Measurements from ENCODE around the gene CLEC17A. TPM values are rescaled to one million over a fixed set of nuclear protein-coding genes. Genes with fewer than 3 reads are reported as not detected.
"Not testable (repeated sequence)": the region's sequence is repeated elsewhere in the genome, so short reads cannot be mapped to it uniquely, and the experiment has no call there.

The CLEC17A gene
- total RNA-seq, 1 experiment from 2014 or later = not detected

DNA sequence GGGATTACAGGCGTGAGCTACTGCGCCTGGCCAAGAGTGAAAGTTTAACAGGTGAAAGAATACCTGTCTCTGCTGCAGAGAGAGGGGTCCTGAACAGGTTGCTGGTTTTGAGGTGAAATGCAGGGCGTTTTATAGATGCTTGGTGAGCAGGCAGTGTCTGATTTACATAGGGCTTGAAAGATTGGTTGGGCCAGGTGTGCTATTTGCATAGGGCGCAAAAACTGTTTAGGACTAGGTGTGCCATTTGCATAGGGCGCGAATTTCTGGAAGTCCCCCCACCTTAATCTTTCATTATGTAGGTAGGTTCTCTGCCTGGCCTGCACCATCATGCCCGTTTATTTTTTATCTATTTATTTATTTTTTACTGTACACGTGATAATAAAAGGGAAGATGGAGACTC lies 6.5 kb upstream of the CLEC17A start:
- no peak overlapping the region for H3K4me3 Mint-ChIP-seq (ENCODE audit: unreplicated experiment)
- peaks cover 5% of the 10 kb centered on the region for H3K4me1 Mint-ChIP-seq (ENCODE audit: insufficient read depth, unreplicated experiment)
- POLR2A ChIA-PET = no interaction called here
- CTCF ChIA-PET = interaction anchor here (0.6 to 6.3 kb wide), 5 partner anchors 37 to 1292 kb away, joined by 3 to 146 read pairs (median 6); partner anchors contain the start of genes OR7A17 and ZNF333
- no peaks in the 10 kb centered on the region for H3K36me3 Mint-ChIP-seq (ENCODE audit: insufficient read depth, unreplicated experiment)
- no peak for DNase-seq (ENCODE audit: unreplicated experiment)
- intact Hi-C loops (cut with micrococcal nuclease) = no loop called here
- H3K27ac Mint-ChIP-seq (ENCODE audit: low read depth, unreplicated experiment) = no peak overlapping the region
- no peaks in the 10 kb centered on the region for H3K27me3 Mint-ChIP-seq (ENCODE audit: insufficient read depth, unreplicated experiment)
- H3K9me3 Mint-ChIP-seq (ENCODE audit: unreplicated experiment) = no peaks in the 10 kb centered on the region
- BruUV-seq (replicated peaks) = no TSS peak
- TF ChIP-seq, protein P1, sequence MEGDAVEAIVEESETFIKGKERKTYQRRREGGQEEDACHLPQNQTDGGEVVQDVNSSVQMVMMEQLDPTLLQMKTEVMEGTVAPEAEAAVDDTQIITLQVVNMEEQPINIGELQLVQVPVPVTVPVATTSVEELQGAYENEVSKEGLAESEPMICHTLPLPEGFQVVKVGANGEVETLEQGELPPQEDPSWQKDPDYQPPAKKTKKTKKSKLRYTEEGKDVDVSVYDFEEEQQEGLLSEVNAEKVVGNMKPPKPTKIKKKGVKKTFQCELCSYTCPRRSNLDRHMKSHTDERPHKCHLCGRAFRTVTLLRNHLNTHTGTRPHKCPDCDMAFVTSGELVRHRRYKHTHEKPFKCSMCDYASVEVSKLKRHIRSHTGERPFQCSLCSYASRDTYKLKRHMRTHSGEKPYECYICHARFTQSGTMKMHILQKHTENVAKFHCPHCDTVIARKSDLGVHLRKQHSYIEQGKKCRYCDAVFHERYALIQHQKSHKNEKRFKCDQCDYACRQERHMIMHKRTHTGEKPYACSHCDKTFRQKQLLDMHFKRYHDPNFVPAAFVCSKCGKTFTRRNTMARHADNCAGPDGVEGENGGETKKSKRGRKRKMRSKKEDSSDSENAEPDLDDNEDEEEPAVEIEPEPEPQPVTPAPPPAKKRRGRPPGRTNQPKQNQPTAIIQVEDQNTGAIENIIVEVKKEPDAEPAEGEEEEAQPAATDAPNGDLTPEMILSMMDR (IDR thresholded peaks at IDR 0.05; ENCODE audit: unreplicated experiment) = no peak

DNA sequence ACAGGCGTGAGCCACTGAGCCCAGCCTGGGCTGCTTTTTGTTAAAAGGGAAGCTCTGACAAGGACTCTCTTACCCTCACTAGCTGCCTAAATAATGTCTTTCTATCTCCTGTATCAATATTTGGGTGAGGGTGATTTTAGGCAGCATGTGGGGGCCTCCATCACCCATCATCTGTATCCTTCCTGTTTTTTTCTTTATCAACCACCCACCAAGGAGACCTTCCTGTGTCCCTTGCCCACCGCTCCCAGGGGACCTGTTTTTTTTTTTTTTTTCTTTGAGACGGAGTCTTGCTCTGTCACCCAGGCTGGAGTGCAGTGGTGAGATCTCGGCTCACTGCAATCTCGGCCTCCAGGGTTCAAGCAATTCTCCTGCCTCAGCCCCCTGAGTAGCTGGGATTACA lies 5.6 kb upstream of the CLEC17A start:
- intact Hi-C loops (cut with micrococcal nuclease) = no loop called here
- Mint-ChIP-seq H3K36me3 (ENCODE audit: insufficient read depth, unreplicated experiment) (no peaks in the 10 kb centered on the region), H3K27me3 (ENCODE audit: insufficient read depth, unreplicated experiment) (no peaks in the 10 kb centered on the region), H3K9me3 (ENCODE audit: unreplicated experiment) (no peaks in the 10 kb centered on the region), H3K27ac (ENCODE audit: low read depth, unreplicated experiment) (no peak overlapping the region), H3K4me3 (ENCODE audit: unreplicated experiment) (no peak overlapping the region), H3K4me1 (ENCODE audit: insufficient read depth, unreplicated experiment) (peaks cover 5% of the 10 kb centered on the region)
- DNase-seq (ENCODE audit: unreplicated experiment) = no peak
- no TSS peak for BruUV-seq (replicated peaks)
- ChIA-PET CTCF (interaction anchor here (0.6 kb wide), 1 partner anchor 706 kb away, joined by 3 read pairs; no protein-coding TSS in a partner anchor), POLR2A (no interaction called here)
- TF ChIP-seq, protein P1 (IDR thresholded peaks at IDR 0.05; ENCODE audit: unreplicated experiment) = no peak

DNA sequence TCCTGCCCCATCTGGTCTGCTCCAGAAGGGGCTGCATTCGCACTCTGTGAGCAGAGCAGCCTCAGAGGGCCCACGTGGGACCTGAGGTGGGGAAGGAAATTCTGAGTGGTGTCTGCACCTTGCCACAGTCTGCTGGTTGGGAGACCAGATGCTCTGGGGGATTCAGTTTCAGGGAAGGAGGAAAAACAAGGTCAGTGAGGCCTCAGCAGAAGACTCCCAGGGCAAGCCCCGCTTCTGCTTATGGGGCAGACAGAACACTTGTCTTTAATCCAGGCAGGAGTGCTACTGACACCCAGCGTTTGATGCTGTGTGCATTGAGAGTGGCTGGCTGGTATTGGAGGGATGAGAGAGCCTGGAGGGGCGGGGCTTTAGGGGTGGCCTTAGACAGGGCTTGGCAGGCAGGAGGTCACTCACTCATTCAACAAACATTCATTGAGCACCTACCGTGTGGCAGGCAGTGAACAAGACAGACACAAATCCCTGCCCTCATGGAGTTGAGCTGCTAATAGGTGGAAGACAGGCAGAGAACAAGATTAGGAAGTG lies 4.9 kb upstream of the CLEC17A start:
- POLR2A ChIA-PET = no interaction called here
- no peak overlapping the region for H3K27ac Mint-ChIP-seq (ENCODE audit: low read depth, unreplicated experiment)
- intact Hi-C loops (cut with micrococcal nuclease) = no loop called here
- H3K9me3 Mint-ChIP-seq (ENCODE audit: unreplicated experiment) = no peaks in the 10 kb centered on the region
- H3K4me3 Mint-ChIP-seq (ENCODE audit: unreplicated experiment) = no peak overlapping the region
- H3K27me3 Mint-ChIP-seq (ENCODE audit: insufficient read depth, unreplicated experiment) = no peaks in the 10 kb centered on the region
- BruUV-seq (replicated peaks) = no TSS peak
- H3K36me3 Mint-ChIP-seq (ENCODE audit: insufficient read depth, unreplicated experiment) = no peaks in the 10 kb centered on the region
- CTCF ChIA-PET = interaction anchor here (0.6 to 1.3 kb wide), 2 partner anchors 109 to 707 kb away, joined by 3 to 6 read pairs; no protein-coding TSS in a partner anchor
- TF ChIP-seq, protein P1 (IDR thresholded peaks at IDR 0.05; ENCODE audit: unreplicated experiment) = no peak
- peak; percentile 13 for DNase-seq (ENCODE audit: unreplicated experiment)
- H3K4me1 Mint-ChIP-seq (ENCODE audit: insufficient read depth, unreplicated experiment) = peaks cover 5% of the 10 kb centered on the region

DNA sequence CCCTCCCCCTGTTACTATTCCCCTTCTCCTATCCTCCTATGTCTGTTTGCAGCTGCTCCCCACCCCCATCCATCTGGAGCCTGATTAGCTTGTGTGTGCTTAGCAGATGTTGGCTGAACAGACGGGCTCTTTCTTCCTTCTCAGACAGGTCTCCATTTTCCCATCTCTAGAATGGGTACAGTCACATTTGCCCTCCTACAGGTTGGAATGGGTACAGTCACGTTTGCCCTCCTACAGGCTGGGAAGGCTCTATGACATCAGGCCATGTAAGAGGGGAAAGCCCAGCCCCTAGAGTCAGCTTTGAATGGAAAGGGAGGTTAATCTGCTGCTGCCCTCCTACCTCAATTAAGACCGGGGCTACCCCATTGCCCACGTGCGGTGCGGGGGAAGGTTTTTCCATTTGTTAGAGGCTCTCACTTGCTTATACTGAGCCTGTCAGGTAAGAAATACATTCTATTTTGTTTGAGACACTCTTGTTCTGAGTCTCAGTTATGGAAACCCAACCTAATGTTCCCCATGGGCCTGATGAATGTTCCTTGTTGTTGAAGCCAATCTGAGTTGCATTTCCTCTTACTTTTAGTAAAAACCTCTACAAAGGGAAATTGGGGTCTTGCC lies 2.2 kb upstream of the CLEC17A start:
- DNase-seq (ENCODE audit: unreplicated experiment) = no peak
- TF ChIP-seq, protein P1 (IDR thresholded peaks at IDR 0.05; ENCODE audit: unreplicated experiment) = no peak
- no peaks in the 10 kb centered on the region for H3K9me3 Mint-ChIP-seq (ENCODE audit: unreplicated experiment)
- H3K4me3 Mint-ChIP-seq (ENCODE audit: unreplicated experiment) = no peak overlapping the region
- H3K36me3 Mint-ChIP-seq (ENCODE audit: insufficient read depth, unreplicated experiment) = no peaks in the 10 kb centered on the region
- CTCF ChIA-PET = interaction anchor here (1.0 kb wide), 2 partner anchors 100 to 205 kb away, joined by 3 read pairs; no protein-coding TSS in a partner anchor
- BruUV-seq (replicated peaks) = no TSS peak
- intact Hi-C loops (cut with micrococcal nuclease) = no loop called here
- no peaks in the 10 kb centered on the region for H3K27me3 Mint-ChIP-seq (ENCODE audit: insufficient read depth, unreplicated experiment)
- no peaks in the 10 kb centered on the region for H3K4me1 Mint-ChIP-seq (ENCODE audit: insufficient read depth, unreplicated experiment)
- H3K27ac Mint-ChIP-seq (ENCODE audit: low read depth, unreplicated experiment) = no peak overlapping the region
- POLR2A ChIA-PET = no interaction called here

DNA sequence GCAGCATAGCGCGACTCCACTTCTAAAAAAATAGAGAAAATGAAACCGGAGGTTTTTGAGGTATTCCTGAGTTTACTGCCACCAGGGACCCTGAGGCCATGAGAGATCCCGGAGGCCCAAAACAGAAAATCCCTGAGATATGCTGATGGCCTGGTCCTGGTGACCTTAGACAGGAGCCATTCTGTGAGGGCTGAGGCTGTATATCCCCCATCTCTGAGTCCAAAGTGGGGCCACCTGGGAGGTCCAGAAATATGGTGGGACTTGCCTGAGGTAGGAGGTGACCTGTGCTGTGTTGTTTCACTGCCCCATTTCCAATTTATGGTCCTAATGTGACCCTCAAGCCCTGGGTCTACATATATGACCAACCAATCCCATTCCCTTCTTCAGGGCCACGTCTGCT lies 1.5 kb downstream of the CLEC17A start:
- H3K27me3 Mint-ChIP-seq (ENCODE audit: insufficient read depth, unreplicated experiment); DNase-seq (ENCODE audit: unreplicated experiment); BruUV-seq (replicated peaks); H3K36me3 Mint-ChIP-seq (ENCODE audit: insufficient read depth, unreplicated experiment); H3K4me1 Mint-ChIP-seq (ENCODE audit: insufficient read depth, unreplicated experiment); intact Hi-C loops (cut with micrococcal nuclease); POLR2A ChIA-PET; CTCF ChIA-PET; H3K9me3 Mint-ChIP-seq (ENCODE audit: unreplicated experiment); H3K4me3 Mint-ChIP-seq (ENCODE audit: unreplicated experiment); H3K27ac Mint-ChIP-seq (ENCODE audit: low read depth, unreplicated experiment): not testable (repeated sequence)

DNA sequence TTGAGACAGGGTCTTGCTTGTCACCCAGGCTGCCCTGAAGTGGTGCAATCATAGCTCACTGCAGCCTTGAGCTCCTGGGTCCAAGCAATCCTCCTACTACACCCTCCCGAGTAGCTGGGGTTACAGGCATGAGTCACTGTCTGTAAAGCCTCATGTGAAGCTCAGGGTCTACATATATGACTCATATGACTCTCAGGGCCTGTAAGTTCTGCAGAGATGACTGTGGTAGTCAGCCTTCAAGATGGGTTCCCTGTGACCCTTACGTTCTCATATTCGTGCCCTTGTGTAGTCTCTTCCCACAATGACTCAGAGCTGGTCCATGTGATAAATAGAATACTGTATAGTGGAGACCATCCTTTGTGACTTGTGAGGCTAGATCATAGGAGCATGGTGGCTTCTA lies 2.3 kb downstream of the CLEC17A start:
- DNase-seq (ENCODE audit: unreplicated experiment) = peak; percentile 43
- intact Hi-C loops (cut with micrococcal nuclease); CTCF ChIA-PET; H3K27me3 Mint-ChIP-seq (ENCODE audit: insufficient read depth, unreplicated experiment); H3K9me3 Mint-ChIP-seq (ENCODE audit: unreplicated experiment); BruUV-seq (replicated peaks); H3K4me3 Mint-ChIP-seq (ENCODE audit: unreplicated experiment); H3K27ac Mint-ChIP-seq (ENCODE audit: low read depth, unreplicated experiment); H3K36me3 Mint-ChIP-seq (ENCODE audit: insufficient read depth, unreplicated experiment); POLR2A ChIA-PET; H3K4me1 Mint-ChIP-seq (ENCODE audit: insufficient read depth, unreplicated experiment): not testable (repeated sequence)
